K562 (cell line): ENCODE results near the gene PABPC1L. TPM values are rescaled to one million over a fixed set of nuclear protein-coding genes. Genes with fewer than 3 reads are reported as not detected.

Experiments
- ATAC-seq: fragments of 200-7000 bp; cut with Tn5 transposase; 3 replicates; pipeline ENCODE4 v1.9.1; 2020; ENCODE audit warnings: moderate library complexity
- BruUV-seq: library from RNA; stranded (reverse); fragments of 400-500 nt; replicated peaks from 2 replicates; lab custom pipeline; 2021; lab: Mats Ljungman, UMichigan
- CTCF ChIA-PET: fragments of 300-600 bp; formaldehyde crosslinking; extraction: SDS; loops from one replicate; lab custom pipeline; 2021; ENCODE audit warnings: low intra/inter-chr PET ratio; lab: Yijun Ruan, JAX
- POLR2A ChIA-PET: fragments of 300-600, 350-650 bp; sonication (Branson Sonifier 250); formaldehyde crosslinking; extraction: SDS; loops from one replicate; lab custom pipeline; 2021; ENCODE audit warnings: antibody characterized with exemption, inconsistent platforms; lab: Yijun Ruan, JAX
- DNase-seq, 4 experiments: peaks; one replicate each; pipeline versions ENCODE4 v3.0.0 to v3.0.0-alpha.2; 2011 to 2018; ENCODE audit warnings: low spot score in 3 of 4, mixed read lengths in 3 of 4; ENCODE audit errors: extremely low read depth in 1 of 4
- FAIRE-seq: peaks from 2 replicates; lab custom pipeline; 2011; peaks lifted over from hg19 to GRCh38; lab: Jason Lieb, UNC
- H2AFZ ChIP-seq: 2 replicates; pipeline ENCODE4 v1.6.0; 2011; ENCODE audit warnings: low read depth, low read length, control low read depth, inconsistent platforms
- H3K27ac ChIP-seq: fragments of 200-600 bp; 3 replicates; pipeline ENCODE4 v1.8.0; 2011; ENCODE audit warnings: low read depth, mild to moderate bottlenecking, control low read depth, inconsistent platforms, low read length, moderate library complexity, mixed read lengths; ENCODE audit errors: extremely low read depth
- H3K27me3 ChIP-seq, 2 experiments: fragments of 300-600 bp in 1 of 2; 2 replicates in 1 of 2; 3 replicates in 1 of 2; pipeline versions ENCODE4 v1.6.0 to v1.8.0; 2011; ENCODE audit warnings: inconsistent platforms in 2 of 2, low read length in 2 of 2, mild to moderate bottlenecking in 1 of 2, mixed read lengths in 1 of 2, moderate library complexity in 1 of 2; ENCODE audit not compliant: control insufficient read depth in 2 of 2, insufficient read depth in 2 of 2
- H3K36me3 ChIP-seq: fragments of 300-600 bp; 3 replicates; pipeline ENCODE4 v1.8.0; 2011; ENCODE audit warnings: mild to moderate bottlenecking, low read length, inconsistent platforms; ENCODE audit not compliant: control insufficient read depth, insufficient read depth
- H3K4me1 ChIP-seq, 2 experiments: fragments of 200-600 bp in 1 of 2; replicated peaks in 1 of 2; 2 replicates in 1 of 2; 3 replicates in 1 of 2; pipeline versions ENCODE4 v1.5.1 to v1.8.0; 2011; ENCODE audit warnings: inconsistent platforms in 2 of 2, low read length in 2 of 2, mild to moderate bottlenecking in 1 of 2, mixed read lengths in 1 of 2, moderate library complexity in 1 of 2; ENCODE audit not compliant: control insufficient read depth in 2 of 2, insufficient read depth in 2 of 2
- H3K4me2 ChIP-seq: 2 replicates; pipeline ENCODE4 v1.6.1; 2011; ENCODE audit warnings: low read length, control low read depth, inconsistent platforms, mixed read lengths; ENCODE audit not compliant: insufficient read depth
- H3K4me3 ChIP-seq: fragments of 200-600 bp; sonication (generic), shearing (Covaris generic); 2 replicates; pipeline ENCODE4 v1.5.1; 2016; ENCODE audit warnings: control low read depth, inconsistent platforms
- H3K79me2 ChIP-seq: fragments of 200-600 bp; 3 replicates; pipeline ENCODE4 v1.8.0; 2011; ENCODE audit warnings: low read length, inconsistent platforms; ENCODE audit not compliant: control insufficient read depth, insufficient read depth
- H3K9ac ChIP-seq, 2 experiments: 2 replicates each; pipeline versions ENCODE4 v1.6.0 to v1.6.1; 2011; ENCODE audit warnings: low read depth in 2 of 2, low read length in 2 of 2, control low read depth in 1 of 2, inconsistent platforms in 1 of 2, mild to moderate bottlenecking in 1 of 2, mixed read lengths in 1 of 2; ENCODE audit not compliant: insufficient read depth in 1 of 2
- H3K9me1 ChIP-seq: one replicate; pipeline ENCODE4 v1.6.0; 2011; ENCODE audit warnings: inconsistent platforms, mild to moderate bottlenecking, low read length, moderate library complexity; ENCODE audit not compliant: control insufficient read depth, insufficient read depth
- H3K9me3 ChIP-seq: replicated peaks from 2 replicates; pipeline ENCODE4 v1.5.1; 2011; ENCODE audit warnings: low read depth, low read length, inconsistent platforms; ENCODE audit not compliant: control insufficient read depth, insufficient read depth
- H4K20me1 ChIP-seq: replicated peaks from 2 replicates; pipeline ENCODE4 v1.6.1; 2011; ENCODE audit warnings: low read length, inconsistent platforms, mixed read lengths; ENCODE audit not compliant: control insufficient read depth, insufficient read depth
- HMGN3 ChIP-seq: IDR thresholded peaks from 2 replicates; pipeline ENCODE4 v1.6.1; 2011; ENCODE audit warnings: borderline replicate concordance, low read depth, mild to moderate bottlenecking, mixed read lengths, low read length; ENCODE audit not compliant: insufficient read length; ENCODE audit errors: extremely low read depth
- KDM5B ChIP-seq: fragments of 200-600 bp; sonication (generic); IDR thresholded peaks from 2 replicates; pipeline ENCODE4 v1.6.1; 2012; ENCODE audit warnings: low read depth, mild to moderate bottlenecking, moderate library complexity, low read length, control low read depth, inconsistent platforms; ENCODE audit not compliant: insufficient replicate concordance
- PTTG1 ChIP-seq: fragments of 450-650 bp; IDR thresholded peaks from 2 replicates; pipeline ENCODE4 v1.6.1; 2016; ENCODE audit warnings: low read depth, mild to moderate bottlenecking, missing genetic modification characterization, missing compliant biosample characterization
- RCOR1 ChIP-seq, 2 experiments: IDR thresholded peaks; 2 replicates each; pipeline ENCODE4 v1.6.1; 2012; ENCODE audit warnings: low read depth in 2 of 2, low read length in 2 of 2, borderline replicate concordance in 1 of 2, improper control_type of control experiment in 1 of 2
- SAP30 ChIP-seq: fragments of 200-600 bp; sonication (generic); IDR thresholded peaks from 2 replicates; pipeline ENCODE4 v1.6.1; 2012; ENCODE audit warnings: borderline replicate concordance, low read depth, mild to moderate bottlenecking, moderate library complexity, low read length, control low read depth, inconsistent platforms; ENCODE audit not compliant: insufficient read depth, poor library complexity, severe bottlenecking
- SMARCA4 ChIP-seq: fragments of 450-650 bp; IDR thresholded peaks from 2 replicates; pipeline ENCODE4 v1.6.1; 2016
- SMC3 ChIP-seq: conservative IDR thresholded peaks from 2 replicates; pipeline ENCODE4 v1.6.1; 2011; ENCODE audit warnings: low read depth, low read length, improper control_type of control experiment; ENCODE audit not compliant: insufficient read depth
- SP2 ChIP-seq: IDR thresholded peaks from 2 replicates; pipeline ENCODE4 v1.6.1; 2011; ENCODE audit warnings: mild to moderate bottlenecking, low read depth, low read length, moderate library complexity; ENCODE audit not compliant: poor library complexity, severe bottlenecking; ENCODE audit errors: extremely low read depth
- SREBF2 ChIP-seq: sonication (generic); formaldehyde crosslinking; IDR thresholded peaks from 2 replicates; pipeline ENCODE4 v1.4.0; 2020; ENCODE audit warnings: mild to moderate bottlenecking, missing genetic modification reagents
- SRSF3 ChIP-seq: fragments of 200-400 bp; formaldehyde crosslinking; IDR thresholded peaks from 2 replicates; pipeline ENCODE4 v1.6.1; 2016; ENCODE audit warnings: mild to moderate bottlenecking, low read length, moderate library complexity; ENCODE audit not compliant: insufficient read depth
- TBL1XR1 ChIP-seq, 2 experiments: IDR thresholded peaks; 2 replicates each; pipeline ENCODE4 v1.6.1; 2012; ENCODE audit warnings: improper control_type of control experiment in 2 of 2, low read length in 2 of 2, mild to moderate bottlenecking in 1 of 2
- ZFPM2 ChIP-seq: fragments of 250-450 bp; sonication (Bioruptor Pico); IDR thresholded peaks from 2 replicates; pipeline ENCODE4 v1.5.1; 2022; ENCODE audit warnings: mild to moderate bottlenecking
- ZKSCAN3 ChIP-seq: fragments of 250-450 bp; sonication (Bioruptor Pico); IDR thresholded peaks from 2 replicates; pipeline ENCODE4 v1.4.0; 2020
- ZNF124 ChIP-seq: sonication (generic); formaldehyde crosslinking; IDR thresholded peaks from 2 replicates; pipeline ENCODE4 v1.8.1; 2022; ENCODE audit warnings: missing genetic modification reagents
- WGBS: fragments of 100-300 bp; shearing (Covaris generic); methylation state at CpG from one replicate; pipeline ENCODE4 v1.1.6; 2016; ENCODE audit warnings: low coverage, mixed read lengths; ENCODE audit not compliant: insufficient coverage; ENCODE audit errors: missing lambda C conversion rate; 5-methylcytosine and 5-hydroxymethylcytosine counted together
- in situ Hi-C: fragments of 300-500 bp; cut with MboI; formaldehyde crosslinking; loops from 4 replicates; pipeline ENCODE4 v1.15.0; 2018; ENCODE audit warnings: inconsistent platforms, mixed read lengths
- intact Hi-C: fragments of 100-400 bp; cut with micrococcal nuclease; formaldehyde crosslinking; loops from 2 replicates; pipeline ENCODE4 v1.14.2; 2022
- polyA plus RNA-seq, 8 experiments: library from polyadenylated mRNA; depleted of rRNA in 4 of 8; stranded (reverse) in 5 of 8; unstranded in 3 of 8; fragments of >200 nt; fragmentation: Nextera tagmentation in 2 of 8; fragmentation: Illumina TruSeq in 1 of 8; extraction: Ambion mirVana in 2 of 8; extraction: Trizol in 1 of 8; gene quantifications; 2 replicates each; pipeline versions ENCODE4 v1.2.1 to v1.2.3, GENCODE V29; 2011 to 2014; ENCODE audit warnings: inconsistent platforms in 1 of 8, missing spikeins in 1 of 8
- total RNA-seq, 7 experiments: library from RNA; depleted of rRNA in 6 of 7; stranded (reverse); fragments of >200 nt in 6 of 7; fragmentation: Illumina TruSeq in 2 of 7; extraction: Trizol in 2 of 7; gene quantifications; 2 replicates each; pipeline versions ENCODE4 v1.2.1 to v1.2.3, GENCODE V29; 2011 to 2021; ENCODE audit warnings: low replicate concordance in 1 of 7
- TF ChIP-seq, protein P1 (sequence below): fragments of 450-650 bp; IDR thresholded peaks from 2 replicates; pipeline ENCODE4 v1.6.1; 2016; ENCODE audit warnings: mild to moderate bottlenecking

PABPC1L gene
- total and polyA plus RNA-seq, 9 of the 15 experiments (the other 6 are each of a cell fraction or from before 2014, with no cell fraction given) = 6.0 to 90.3 (median 15.8) TPM

DNA sequence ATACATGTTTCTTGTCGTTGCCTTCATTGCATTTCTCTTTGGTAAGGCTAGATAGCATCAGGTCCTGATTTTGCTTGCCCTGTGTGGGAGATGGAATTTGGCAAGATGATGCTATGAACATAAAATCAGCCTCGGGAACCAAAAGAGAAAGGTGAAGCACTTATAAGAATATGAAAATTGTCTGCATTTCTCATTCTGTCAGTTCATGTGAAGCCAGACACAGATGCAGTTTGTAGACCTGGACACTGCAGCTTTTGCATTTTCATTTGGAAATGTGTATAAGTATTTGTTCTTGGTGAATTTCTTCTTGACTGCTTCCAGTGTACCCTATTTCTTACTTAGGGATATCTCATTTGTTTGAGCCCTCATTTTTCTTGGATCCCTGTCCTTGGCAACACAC, 23.0 kb upstream of the PABPC1L start:
- H3K4me1 ChIP-seq = peaks cover 8 to 23% of the 10 kb centered on the region in 2 experiments

DNA sequence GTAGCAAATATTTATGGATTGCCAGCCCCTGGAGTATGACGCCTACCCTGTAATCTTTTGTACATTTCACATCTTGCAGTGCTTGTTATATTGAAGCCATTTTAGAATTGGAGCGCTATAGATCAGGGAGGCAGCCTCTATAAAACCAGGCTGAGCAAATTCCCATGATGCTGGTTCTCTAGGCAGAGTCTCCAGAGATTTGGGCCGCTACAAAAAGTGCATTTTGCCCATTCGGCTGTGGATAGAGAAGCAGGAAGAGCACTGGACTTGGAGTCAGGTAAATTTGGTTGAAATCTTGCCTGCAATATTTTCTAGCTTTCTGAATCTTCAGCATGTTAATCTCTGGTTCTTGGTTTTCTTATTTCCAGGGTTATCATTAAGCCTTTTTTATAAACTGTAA, 22.4 kb upstream of the PABPC1L start:
- no peaks in the 10 kb centered on the region for H3K27me3 ChIP-seq
- ChIA-PET CTCF (no interaction called here), POLR2A (interaction anchor here (2.3 to 6.5 kb wide), 3 partner anchors 10 to 22 kb away, joined by 8 to 27 read pairs (median 18); partner anchors contain the start of gene PABPC1L)
- no TSS peak for BruUV-seq
- H3K4me1 ChIP-seq = peaks cover 8 to 23% of the 10 kb centered on the region in 2 experiments
- DNase-seq = no peak
- peaks cover 23% of the 10 kb centered on the region for H4K20me1 ChIP-seq
- no peak for ATAC-seq
- peaks cover 55% of the 10 kb centered on the region for H3K36me3 ChIP-seq
- no peaks in the 10 kb centered on the region for H3K9me3 ChIP-seq
- no peak overlapping the region for H2AFZ ChIP-seq
- peak overlapping the region; percentile 83 for H3K4me2 ChIP-seq
- intact Hi-C loops (no loop called here), in situ Hi-C loops (no loop called here)
- no peak overlapping the region for H3K27ac ChIP-seq
- peak overlapping the region; percentile 93; the same call in 1 of the 2 replicates for H3K4me3 ChIP-seq
- FAIRE-seq = no peak
- H3K79me2 ChIP-seq = peaks cover 71% of the 10 kb centered on the region
- 36% methylated on average over 4 of the region's 4 CpGs for WGBS
- no peaks in the 10 kb centered on the region for H3K9me1 ChIP-seq
- H3K9ac ChIP-seq = peak overlapping the region; percentile 64 to 94; a peak in 3 of 4 replicates
- no peak for TF ChIP-seq SP2
- no peak for TF ChIP-seq ZNF124 (CRISPR knock-in tag)
- no peak for TF ChIP-seq ZFPM2
- no peak for TF ChIP-seq SMC3
- TF ChIP-seq, protein P1, sequence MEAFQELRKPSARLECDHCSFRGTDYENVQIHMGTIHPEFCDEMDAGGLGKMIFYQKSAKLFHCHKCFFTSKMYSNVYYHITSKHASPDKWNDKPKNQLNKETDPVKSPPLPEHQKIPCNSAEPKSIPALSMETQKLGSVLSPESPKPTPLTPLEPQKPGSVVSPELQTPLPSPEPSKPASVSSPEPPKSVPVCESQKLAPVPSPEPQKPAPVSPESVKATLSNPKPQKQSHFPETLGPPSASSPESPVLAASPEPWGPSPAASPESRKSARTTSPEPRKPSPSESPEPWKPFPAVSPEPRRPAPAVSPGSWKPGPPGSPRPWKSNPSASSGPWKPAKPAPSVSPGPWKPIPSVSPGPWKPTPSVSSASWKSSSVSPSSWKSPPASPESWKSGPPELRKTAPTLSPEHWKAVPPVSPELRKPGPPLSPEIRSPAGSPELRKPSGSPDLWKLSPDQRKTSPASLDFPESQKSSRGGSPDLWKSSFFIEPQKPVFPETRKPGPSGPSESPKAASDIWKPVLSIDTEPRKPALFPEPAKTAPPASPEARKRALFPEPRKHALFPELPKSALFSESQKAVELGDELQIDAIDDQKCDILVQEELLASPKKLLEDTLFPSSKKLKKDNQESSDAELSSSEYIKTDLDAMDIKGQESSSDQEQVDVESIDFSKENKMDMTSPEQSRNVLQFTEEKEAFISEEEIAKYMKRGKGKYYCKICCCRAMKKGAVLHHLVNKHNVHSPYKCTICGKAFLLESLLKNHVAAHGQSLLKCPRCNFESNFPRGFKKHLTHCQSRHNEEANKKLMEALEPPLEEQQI = no peak
- no peak for TF ChIP-seq PTTG1 (tag)
- TF ChIP-seq HMGN3 = no peak
- no peak for TF ChIP-seq SAP30
- no peak for TF ChIP-seq SRSF3
- TF ChIP-seq KDM5B = no peak
- TF ChIP-seq SREBF2 (CRISPR knock-in tag) = no peak

More for the DNA sequence above, 23.0 kb upstream of the PABPC1L start:
- ChIA-PET CTCF (no interaction called here), POLR2A (interaction anchor here (2.3 kb wide), 1 partner anchor 22 kb away, joined by 8 read pairs; the partner anchor contains the start of gene PABPC1L)
- in situ Hi-C loops = no loop called here
- TF ChIP-seq RCOR1 (IDR thresholded peaks at IDR 0.05; ENCODE audit: borderline replicate concordance in 1 of 2, low read depth in 2 of 2, low read length in 2 of 2) (0 out of 4 replicates have a peak, but pooled peaks of 1 of the 2 experiments have one; percentile 4), SMARCA4 (no peak), TBL1XR1 (IDR thresholded peaks at IDR 0.05; ENCODE audit: low read length in 2 of 2) (0 out of 4 replicates have a peak, but pooled peaks of 1 of the 2 experiments have one; percentile 4), ZKSCAN3 (CRISPR knock-in tag) (no peak)
- 6% methylated on average over 2 of the region's 2 CpGs for WGBS
- peaks cover 23% of the 10 kb centered on the region for H4K20me1 ChIP-seq
- peak overlapping the region; percentile 93 for H3K4me3 ChIP-seq
- ATAC-seq (no peak), FAIRE-seq (no peak), DNase-seq (no peak)
- H3K9me3 ChIP-seq = no peaks in the 10 kb centered on the region
- H3K9me1 ChIP-seq = no peaks in the 10 kb centered on the region
- peak overlapping the region; percentile 94 to 99 for H3K9ac ChIP-seq
- H2AFZ ChIP-seq = no peak overlapping the region
- H3K36me3 ChIP-seq = peaks cover 48% of the 10 kb centered on the region
- no peaks in the 10 kb centered on the region for H3K27me3 ChIP-seq
- H3K4me2 ChIP-seq = peak overlapping the region; percentile 83
- H3K79me2 ChIP-seq = peaks cover 65% of the 10 kb centered on the region
- intact Hi-C loops = no loop called here
- H3K27ac ChIP-seq = peak overlapping the region; percentile 96; the same call in 2 of the 3 replicates
- TSS peak; percentile 49 for BruUV-seq
